OCI-LY3 (cell line): ENCODE data around the gene CRELD2.

Experiments
- CTCF ChIP-seq: fragments of 200-600, 300-600 bp; sonication (generic); IDR thresholded peaks from 2 replicates; pipeline ENCODE4 v1.5.1; 2014; ENCODE audit warnings: antibody characterized with exemption, low read length, low read depth
- EZH2phosphoT487 ChIP-seq: fragments of 200-600 bp; shearing (Covaris generic); IDR thresholded peaks from 2 replicates; pipeline ENCODE4 v1.6.1; 2018; ENCODE audit warnings: antibody characterized with exemption, mixed run types, low read depth

GRCh38 chr22:49930596-49931412, 12.4 kb downstream of the CRELD2 start:
- TF ChIP-seq EZH2phosphoT487 (no peak), CTCF (peak; percentile 65)
